Activated T-cell treated with anti-CD3 and anti-CD28 coated beads for 48 hours (primary cell): ENCODE data around the gene ETV5.

Source experiments
- DNase-seq: peaks from one replicate; pipeline ENCODE4 v3.0.0-alpha.2; 2020; ENCODE audit warnings: low read depth

The ETV5 gene

GRCh38 chr3:186108941-186109865 lies at the start of gene ETV5:
ETV5 (minus strand) TSS chr3:186109089; CDS start chr3:186105868, 3,221 bp downstream.
- peak; percentile 90 for DNase-seq

DNA sequence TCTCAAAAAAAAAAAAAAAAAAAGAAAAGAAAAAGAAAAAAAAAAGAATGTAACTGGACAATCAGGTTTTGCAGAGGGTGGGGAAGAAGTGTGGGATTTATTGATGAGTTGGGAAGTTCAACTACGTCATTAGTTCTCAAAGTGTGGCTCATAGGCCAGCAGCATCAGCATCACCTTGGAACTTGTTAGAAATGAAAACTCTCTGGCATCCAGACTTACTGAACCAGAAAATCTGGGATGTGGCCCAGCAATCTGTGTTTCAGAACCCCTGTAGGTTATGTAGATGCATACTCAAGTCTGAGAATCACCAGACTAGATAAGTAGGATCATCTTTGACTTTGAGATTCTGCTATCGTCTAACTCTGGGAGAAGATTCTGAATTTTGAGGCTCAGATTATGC lies 45.8 kb upstream of the ETV5 start:
- DNase-seq: no peak

DNA sequence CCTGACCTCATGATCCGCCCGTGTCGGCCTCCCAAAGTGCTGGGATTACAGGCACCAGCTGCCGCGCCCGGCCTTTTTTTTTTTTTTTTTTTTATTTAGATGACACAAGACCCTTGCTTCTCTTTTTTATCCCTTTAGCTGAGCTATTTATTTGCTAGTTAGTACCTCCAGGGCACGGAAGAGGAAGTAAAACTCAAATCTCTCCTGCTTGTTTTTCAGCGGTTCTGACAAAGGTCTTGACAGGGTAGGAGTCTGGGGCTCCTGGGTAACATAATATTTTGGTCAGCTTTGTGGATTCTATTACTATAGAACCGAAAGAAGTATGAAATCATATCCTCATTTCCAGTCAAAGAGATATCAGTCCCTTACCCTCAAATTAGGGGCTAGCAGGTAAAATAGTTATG lies 44.0 kb upstream of the ETV5 start:
- DNase-seq: no peak

DNA sequence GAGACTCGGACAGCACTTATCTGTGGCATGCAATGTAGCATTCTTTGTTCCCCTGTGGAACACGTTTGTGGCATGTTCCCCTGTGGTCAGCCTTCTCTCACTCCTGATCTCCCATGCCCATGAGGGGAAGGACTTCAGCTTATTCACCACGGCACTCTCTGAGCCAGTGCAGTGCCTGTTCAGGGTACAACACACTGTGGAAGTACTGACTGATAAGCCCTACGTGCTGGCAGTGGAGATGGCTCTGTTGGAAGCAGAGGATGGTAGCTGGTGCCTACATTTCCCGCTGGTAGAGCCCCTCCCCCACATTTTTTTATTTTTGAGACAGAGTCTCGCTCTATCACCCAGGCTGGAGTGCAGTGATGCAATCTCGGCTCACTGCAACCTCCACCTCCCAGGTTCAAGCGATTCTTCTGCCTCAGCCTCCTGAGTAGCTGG lies 43.5 kb upstream of the ETV5 start:
- DNase-seq: no peak

- DNase-seq: no peak
Measured at GRCh38 chr3:186151077-186151971, 42.4 kb upstream of the ETV5 start.

- no peak for DNase-seq
Measured at GRCh38 chr3:186150041-186150830, 41.3 kb upstream of the ETV5 start.

DNA sequence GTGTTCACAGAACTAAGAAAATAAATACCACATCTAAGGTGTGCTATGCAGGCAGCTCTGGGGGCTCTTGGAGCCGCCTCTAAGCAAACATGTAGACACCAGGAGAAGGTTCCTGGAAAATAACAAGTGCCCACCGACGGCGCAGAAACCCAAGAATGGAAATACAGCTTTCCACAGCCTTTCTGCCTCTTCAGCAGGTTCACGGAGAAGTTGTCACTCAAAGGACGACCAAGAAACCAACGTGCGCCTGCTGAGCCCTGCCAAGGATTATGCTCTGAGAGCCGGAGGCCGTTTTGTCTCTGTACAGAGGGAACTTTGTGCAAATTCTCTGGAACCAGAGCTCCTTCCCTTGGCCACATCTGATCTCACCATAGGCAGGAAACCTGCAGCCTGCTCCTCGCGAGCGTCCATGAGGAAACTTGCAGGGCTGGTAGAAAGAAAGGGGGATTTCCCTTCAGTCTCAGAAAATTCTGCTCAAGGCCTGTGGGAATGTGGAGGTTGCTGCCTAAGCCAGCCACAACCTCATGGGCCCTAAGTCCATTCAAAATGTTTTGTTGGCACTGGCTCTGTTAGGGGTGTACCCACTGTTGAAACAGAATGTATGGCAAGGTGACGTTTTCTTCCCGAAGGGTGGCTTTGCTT lies 40.6 kb upstream of the ETV5 start:
- DNase-seq: no peak

DNA sequence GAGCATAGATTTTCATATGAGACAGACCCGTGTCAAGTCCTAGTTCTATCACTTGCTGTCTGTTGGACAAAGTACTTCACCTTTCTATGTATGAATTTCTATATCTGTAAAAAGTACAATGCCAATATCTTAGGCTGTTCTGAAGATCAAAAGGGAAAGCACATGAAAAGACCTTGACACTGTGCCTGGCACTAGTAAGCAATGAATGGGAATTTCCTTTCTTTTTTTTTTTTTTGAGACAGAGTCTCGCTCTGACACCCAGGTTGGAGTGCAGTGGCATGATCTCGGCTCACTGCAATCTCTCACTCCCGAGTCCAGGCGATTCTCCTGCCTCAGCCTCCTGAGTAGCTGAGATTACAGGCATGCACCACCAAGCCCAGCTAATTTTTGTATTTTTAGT lies 35.4 kb upstream of the ETV5 start:
- DNase-seq: no peak

DNA sequence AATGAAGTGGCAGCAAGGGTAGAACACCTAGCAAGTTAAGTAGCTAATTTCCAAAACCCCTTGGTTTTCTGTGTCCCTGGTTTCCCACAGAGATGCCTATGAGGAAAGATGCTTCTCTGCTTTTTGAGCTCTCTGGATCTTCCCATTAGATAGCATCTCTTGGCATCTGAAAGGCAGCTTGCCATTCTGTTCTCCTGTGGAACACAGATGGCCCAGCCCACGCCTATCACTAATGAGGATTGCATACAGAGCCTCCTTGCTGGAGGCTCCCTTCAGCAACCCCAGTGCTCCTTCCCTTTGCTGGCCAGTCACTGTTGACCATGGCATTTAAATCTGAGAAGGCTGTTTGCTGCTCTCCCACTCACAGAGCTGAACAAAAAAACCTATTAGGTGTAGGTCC lies 34.4 kb upstream of the ETV5 start:
- DNase-seq: no peak

- no peak for DNase-seq
Measured at GRCh38 chr3:186142393-186142932, 33.6 kb upstream of the ETV5 start.

GRCh38 chr3:186141790-186142189 lies 32.9 kb upstream of the ETV5 start:
- no peak for DNase-seq

DNA sequence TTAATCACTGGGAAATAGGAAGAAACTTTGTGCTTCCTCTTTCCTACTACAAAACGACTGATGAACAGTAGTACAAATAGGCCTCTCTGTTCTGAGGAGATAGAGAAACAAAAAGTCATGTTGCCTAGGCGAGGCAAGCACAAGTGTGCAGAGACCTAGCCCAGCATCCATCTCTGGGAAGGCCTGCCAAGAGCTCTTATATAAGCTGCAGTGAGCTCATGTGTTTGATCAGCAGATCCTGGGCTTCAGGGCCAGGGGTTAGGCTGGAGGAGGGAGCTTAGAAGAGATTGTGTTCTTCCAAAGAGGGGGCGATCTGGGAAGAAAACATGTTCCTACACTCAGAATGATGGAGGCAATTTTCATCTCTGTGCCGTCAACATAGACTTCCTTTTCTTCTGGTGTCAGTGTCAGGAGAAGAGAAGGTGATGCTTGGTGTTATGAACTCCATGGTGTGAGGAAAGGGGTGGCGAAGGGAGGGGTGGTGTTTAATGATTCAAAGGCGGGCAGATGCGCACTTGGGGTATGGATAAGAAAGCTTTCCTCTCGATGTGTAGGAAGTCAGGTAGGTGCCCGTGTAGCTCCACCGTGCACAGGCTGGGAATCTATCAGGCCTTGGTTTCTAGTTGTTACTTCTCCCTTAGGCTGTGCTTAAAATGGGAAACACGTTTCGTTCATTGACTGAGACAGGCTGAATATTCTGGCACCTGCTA lies 29.5 kb upstream of the ETV5 start:
- DNase-seq: no peak

GRCh38 chr3:186137051-186137685 lies 28.3 kb upstream of the ETV5 start:
- no peak for DNase-seq

DNA sequence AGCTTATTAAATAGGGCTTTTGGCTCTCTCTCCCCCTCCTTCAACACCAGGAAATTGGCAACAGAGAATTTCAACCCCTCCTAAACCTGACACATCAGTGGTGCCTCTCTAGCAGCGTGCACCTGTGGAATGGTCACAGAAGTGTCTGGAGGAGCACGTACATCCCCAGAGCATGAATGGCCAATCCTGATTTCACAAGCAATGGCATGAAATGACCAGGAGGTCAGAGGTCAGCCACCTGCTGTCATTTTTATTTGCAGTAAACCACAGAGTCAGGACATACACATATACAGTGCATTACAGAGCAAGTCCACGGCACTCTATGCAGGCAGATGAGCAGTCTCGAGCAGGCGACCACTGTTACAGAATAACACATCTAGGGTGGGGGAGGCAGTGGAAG lies 25.1 kb upstream of the ETV5 start:
- no peak for DNase-seq

GRCh38 chr3:186132487-186132886 lies 23.6 kb upstream of the ETV5 start:
- no peak for DNase-seq

DNA sequence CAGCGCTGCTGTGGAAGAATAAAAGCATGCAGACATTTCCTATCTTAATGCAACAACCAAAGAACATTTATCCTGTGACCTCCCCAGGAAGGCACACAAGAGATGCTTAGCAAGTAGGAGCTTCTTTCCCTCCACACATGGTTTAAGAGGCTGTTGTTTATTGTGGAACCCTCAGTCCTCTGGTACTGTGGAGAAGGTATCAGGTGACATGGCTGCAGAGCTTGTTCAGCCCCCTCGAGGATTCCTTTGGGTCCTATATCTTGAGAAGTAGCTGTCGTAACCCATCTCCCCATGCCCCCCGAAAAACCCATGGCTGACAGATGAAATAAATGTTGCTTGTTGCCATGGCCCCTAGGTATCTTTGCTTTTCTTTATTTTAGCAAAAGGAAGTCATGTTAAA lies 20.3 kb upstream of the ETV5 start:
- DNase-seq: no peak

- no peak for DNase-seq
Measured at GRCh38 chr3:186128158-186128557, 19.3 kb upstream of the ETV5 start.

DNA sequence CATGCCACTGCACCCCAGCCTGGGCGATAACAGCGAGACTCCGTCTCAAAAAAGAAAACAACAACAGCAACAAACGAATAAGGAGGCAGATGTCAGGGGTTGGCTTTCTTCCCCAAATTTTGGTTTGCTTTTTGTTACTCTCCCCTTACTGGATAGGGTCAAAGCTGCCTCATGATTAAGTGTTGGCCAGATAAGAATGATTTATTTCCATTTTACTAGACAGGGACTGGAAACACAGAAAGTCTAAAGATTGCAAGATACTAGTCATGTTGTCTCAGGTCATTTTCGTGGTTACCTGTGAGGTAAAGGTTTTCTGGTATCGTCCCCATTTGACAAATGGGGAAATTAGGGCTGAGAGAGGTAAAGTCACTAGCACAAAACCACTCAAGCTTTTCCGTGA lies 18.6 kb upstream of the ETV5 start:
- no peak for DNase-seq

DNA sequence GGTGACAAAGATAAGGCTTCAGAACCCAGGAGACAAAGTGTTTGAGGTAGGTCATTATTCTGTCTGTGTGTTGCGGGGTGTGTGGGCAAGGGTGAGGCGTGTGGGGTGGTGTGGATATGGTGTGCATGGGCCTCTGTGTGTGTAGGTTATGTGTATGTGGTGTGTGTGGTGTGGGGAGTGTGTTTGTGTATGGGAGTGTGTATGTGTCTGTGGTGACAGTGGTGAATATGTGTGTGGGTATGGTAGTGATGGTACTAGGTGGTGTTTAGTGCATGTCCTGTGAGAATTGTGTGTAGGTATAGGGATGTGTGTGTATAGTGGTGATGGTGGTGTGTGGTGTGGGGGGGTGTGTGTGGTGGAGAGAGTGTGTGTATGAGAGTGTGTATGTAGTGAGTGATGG lies 16.2 kb upstream of the ETV5 start:
- DNase-seq: no peak

GRCh38 chr3:186124592-186124991 lies 15.7 kb upstream of the ETV5 start:
- DNase-seq: no peak
